ENCODE data around the gene PARD3B.

PARD3B gene

GRCh38 chr2:205025580-205026240, 480.4 kb downstream of the PARD3B start:
- DNase-seq (ENCODE audit: low read depth), result no peak
- no peak for TF ChIP-seq CTCF (IDR thresholded peaks at IDR 0.05; ENCODE audit: control insufficient read depth, extremely low read depth, insufficient read depth)
- H3K4me3 ChIP-seq (ENCODE audit: low read depth, low read length), result no peak overlapping the region

- no peak for TF ChIP-seq CTCF (IDR thresholded peaks at IDR 0.05; ENCODE audit: control insufficient read depth, extremely low read depth, insufficient read depth)
- DNase-seq (ENCODE audit: low read depth), result no peak
- H3K4me3 ChIP-seq (ENCODE audit: low read depth, low read length), result no peak overlapping the region
These were observed 485.4 kb downstream of the PARD3B start for GRCh38 chr2:205030695-205031094.

- no peak for TF ChIP-seq CTCF (IDR thresholded peaks at IDR 0.05; ENCODE audit: control insufficient read depth, extremely low read depth, insufficient read depth)
- DNase-seq (ENCODE audit: low read depth), result no peak
- no peak overlapping the region for H3K4me3 ChIP-seq (ENCODE audit: low read depth, low read length)
These were observed 486.8 kb downstream of the PARD3B start for GRCh38 chr2:205032093-205032551.

DNA sequence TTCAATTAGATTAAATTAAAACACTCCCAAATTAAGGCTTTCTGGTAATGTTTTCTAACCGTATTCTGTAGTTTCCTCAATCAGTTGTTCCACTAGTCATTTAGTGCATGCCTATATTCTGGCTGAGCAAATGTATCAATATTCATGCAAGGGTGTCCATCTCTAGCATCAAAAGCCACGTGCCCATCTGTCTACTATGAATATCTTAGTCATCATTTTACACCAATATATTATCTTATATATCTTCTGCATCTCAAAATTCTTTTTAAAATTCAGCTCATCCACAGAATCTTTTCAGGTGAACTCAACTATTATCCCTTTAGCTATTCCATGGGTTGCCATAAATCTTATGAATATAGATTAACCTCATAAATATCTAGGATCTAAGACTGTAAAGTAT, 488.2 kb downstream of the PARD3B start:
- DNase-seq (ENCODE audit: low read depth), result no peak
- no peak overlapping the region for H3K4me3 ChIP-seq (ENCODE audit: low read depth, low read length)
- no peak for TF ChIP-seq CTCF (IDR thresholded peaks at IDR 0.05; ENCODE audit: control insufficient read depth, extremely low read depth, insufficient read depth)

DNA sequence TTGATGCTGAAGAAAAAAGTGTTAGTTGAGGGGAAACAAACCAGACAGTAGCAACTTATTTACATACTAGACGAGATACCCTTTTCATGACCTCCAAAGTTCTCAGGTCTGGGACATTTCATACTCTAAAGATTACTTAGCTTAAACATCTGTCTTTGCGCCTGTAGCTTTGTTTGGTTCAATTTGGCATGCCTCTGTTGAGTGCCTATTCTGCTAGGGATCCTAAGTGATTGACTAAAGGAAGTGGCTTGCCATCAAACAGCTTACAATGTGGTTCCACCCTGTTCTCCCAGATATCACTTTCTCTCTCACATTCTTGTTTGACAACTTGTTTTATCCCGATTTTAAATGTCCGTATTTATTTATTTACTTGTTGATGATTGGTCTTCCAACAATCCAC, 488.8 kb downstream of the PARD3B start:
- DNase-seq (ENCODE audit: low read depth), result no peak
- TF ChIP-seq CTCF (IDR thresholded peaks at IDR 0.05; ENCODE audit: control insufficient read depth, extremely low read depth, insufficient read depth), result no peak
- H3K4me3 ChIP-seq (ENCODE audit: low read depth, low read length), result no peak overlapping the region

DNA sequence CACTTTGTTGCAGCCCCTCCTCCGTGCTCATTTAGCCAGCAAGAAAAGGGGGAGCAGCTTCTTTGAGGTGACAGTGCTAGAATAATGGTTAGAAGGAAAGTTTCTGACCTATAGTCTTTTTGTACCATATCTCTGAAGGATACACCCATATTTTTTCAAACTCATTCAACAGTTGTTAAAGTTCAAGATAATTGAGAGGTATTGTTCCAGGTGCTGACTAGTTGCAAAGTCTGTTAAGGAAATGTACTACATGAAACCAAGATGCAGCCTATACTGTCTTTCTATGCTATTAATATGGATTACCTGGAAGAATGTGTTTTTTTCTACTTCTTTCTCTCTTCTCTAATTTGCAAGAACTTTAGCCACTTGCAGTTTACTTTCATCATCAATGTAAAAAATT, 495.0 kb downstream of the PARD3B start:
- no peak for DNase-seq (ENCODE audit: low read depth)
- H3K4me3 ChIP-seq (ENCODE audit: low read depth, low read length), result no peak overlapping the region
- no peak for TF ChIP-seq CTCF (IDR thresholded peaks at IDR 0.05; ENCODE audit: control insufficient read depth, extremely low read depth, insufficient read depth)
